ENCODE data around the gene SPRR2D.
"Not testable (repeated sequence)": the region's sequence is repeated elsewhere in the genome, so short reads cannot be mapped to it uniquely, and the experiment has no call there.

The SPRR2D gene

GRCh38 chr1:153021829-153022228 lies 19.1 kb downstream of the SPRR2D start:
- in situ Hi-C loops (cut with MboI; ENCODE audit: low sequenced_read_pairs): not testable (repeated sequence)

DNA sequence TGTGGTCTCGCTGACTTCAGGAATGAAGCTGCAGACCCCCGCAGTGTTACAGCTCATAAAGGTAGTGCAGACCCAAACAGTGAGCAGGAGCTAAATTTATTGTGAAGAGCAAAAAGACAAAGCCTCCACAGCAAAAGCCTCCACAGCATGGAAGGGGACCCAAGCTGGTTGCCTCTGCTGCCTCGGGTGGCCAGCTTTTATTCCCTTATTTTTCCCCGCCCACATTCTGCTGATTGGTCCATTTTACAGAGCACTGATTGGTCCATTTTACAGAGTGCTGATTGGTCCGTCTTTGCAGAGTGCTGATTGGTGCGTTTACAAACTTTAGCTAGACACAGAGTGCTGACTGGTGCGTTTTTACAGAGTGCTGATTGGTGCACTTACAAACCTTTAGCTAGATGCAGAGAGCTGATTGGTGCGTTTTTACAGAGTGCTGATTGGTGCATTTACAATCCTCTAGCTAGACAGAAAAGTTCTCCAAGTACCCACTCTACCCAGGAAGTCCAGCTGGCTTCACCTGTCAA lies 29.6 kb downstream of the SPRR2D start:
- in situ Hi-C loops (cut with MboI; ENCODE audit: low sequenced_read_pairs): not testable (repeated sequence)

GRCh38 chr1:153001382-153001781 lies 39.5 kb downstream of the SPRR2D start, which contains the start of gene SPRR3:
Gene SPRR3, plus strand, starts transcription at chr1:153001749. Its CDS starts 1,272 bp downstream, at chr1:153003021.
- in situ Hi-C loops (cut with MboI; ENCODE audit: low sequenced_read_pairs): no loop called here

GRCh38 chr1:153000294-153000693 lies 40.6 kb downstream of the SPRR2D start:
- in situ Hi-C loops (cut with MboI; ENCODE audit: low sequenced_read_pairs): no loop called here

- in situ Hi-C loops (cut with MboI; ENCODE audit: low sequenced_read_pairs): no loop called here
These were observed 41.1 kb downstream of the SPRR2D start for GRCh38 chr1:152999818-153000217.

GRCh38 chr1:152998476-152998875 lies 42.4 kb downstream of the SPRR2D start:
- in situ Hi-C loops (cut with MboI; ENCODE audit: low sequenced_read_pairs): no loop called here

- in situ Hi-C loops (cut with MboI; ENCODE audit: low sequenced_read_pairs): no loop called here
These were observed 43.0 kb downstream of the SPRR2D start for GRCh38 chr1:152997901-152998300.

DNA sequence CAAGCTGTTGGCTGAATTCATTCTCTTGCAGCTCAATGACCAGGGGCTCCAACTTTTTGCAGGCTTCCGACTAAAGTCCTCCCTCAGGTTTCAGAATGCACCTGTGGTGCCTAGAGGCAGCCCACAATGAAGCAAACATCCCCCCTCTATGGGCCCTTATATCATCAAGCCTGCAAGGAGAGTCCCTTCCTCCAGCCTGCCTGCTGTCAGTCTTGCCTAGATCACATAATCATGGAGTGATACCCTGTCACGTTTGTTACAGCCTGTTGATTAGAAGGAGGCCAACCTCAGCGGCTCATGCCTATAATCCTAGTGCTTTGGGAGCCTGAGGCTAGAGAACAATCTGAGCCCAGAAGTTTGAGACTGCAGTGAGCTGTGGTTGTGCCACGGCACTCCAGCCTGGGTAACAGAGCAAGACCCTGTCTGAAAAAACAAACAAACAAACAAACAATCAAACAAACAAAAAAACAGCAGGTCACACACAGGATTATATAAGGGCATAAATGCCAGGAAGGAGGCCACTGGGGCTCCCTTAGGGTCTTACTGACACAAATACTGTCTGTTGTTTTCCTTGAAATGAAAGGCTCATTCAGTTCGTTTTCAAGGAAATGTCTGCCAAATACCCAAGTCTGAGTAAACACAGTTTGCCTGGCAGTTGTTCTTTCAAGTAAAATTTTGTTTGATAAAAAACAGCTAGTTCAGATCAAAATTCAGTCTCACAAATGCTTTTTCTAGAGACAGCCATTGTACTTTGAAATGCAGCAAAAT lies 44.1 kb downstream of the SPRR2D start:
- in situ Hi-C loops (cut with MboI; ENCODE audit: low sequenced_read_pairs): no loop called here

DNA sequence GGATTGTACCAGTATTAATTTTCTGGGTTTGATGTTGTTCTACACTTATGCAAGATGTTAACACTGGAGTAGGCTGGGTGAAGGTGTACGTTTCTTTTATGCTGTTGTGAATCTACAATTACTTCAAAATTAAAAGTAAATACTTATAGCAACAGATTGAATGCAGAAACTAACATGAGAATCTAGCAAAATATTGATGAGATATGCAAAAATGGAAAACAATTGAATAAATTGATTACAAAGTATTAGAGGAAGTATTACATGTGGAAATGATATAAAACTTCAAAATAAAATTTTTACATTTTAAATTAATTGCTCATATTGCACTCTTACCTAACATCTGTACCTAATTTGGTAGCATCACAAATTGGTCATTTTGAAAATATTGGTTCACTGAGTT lies 45.1 kb downstream of the SPRR2D start:
- in situ Hi-C loops (cut with MboI; ENCODE audit: low sequenced_read_pairs): no loop called here

DNA sequence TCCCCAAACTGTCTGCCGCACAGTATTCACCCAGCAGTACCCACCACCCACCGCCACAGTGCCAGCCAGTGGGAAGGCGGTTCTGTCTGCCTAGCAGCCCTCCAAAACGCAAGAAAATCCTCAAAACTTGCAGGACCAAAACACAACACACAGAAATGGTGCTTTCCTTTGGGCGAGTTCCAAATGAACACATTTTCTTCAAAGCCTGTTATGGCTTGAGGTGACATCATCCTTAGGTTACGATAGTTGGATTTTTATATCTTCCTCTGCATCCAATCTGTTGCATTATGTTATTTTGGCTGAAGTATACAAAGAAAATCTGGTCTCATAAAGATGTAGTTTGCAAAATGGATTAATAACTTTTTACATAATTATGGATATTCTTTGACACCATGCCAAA lies 47.7 kb downstream of the SPRR2D start:
- in situ Hi-C loops (cut with MboI; ENCODE audit: low sequenced_read_pairs): no loop called here
